Stimulated activated CD4-positive, alpha-beta T cell treated with anti-CD3 and anti-CD28 coated beads, Interleukin-4, amount 100 ng/mL, for 1 hour (primary cell): Measurements from ENCODE around the gene NAP1L5.

Source experiments
- DNase-seq: peaks from one replicate; pipeline ENCODE4 v3.0.0-alpha.2; 2020

The NAP1L5 gene

DNA sequence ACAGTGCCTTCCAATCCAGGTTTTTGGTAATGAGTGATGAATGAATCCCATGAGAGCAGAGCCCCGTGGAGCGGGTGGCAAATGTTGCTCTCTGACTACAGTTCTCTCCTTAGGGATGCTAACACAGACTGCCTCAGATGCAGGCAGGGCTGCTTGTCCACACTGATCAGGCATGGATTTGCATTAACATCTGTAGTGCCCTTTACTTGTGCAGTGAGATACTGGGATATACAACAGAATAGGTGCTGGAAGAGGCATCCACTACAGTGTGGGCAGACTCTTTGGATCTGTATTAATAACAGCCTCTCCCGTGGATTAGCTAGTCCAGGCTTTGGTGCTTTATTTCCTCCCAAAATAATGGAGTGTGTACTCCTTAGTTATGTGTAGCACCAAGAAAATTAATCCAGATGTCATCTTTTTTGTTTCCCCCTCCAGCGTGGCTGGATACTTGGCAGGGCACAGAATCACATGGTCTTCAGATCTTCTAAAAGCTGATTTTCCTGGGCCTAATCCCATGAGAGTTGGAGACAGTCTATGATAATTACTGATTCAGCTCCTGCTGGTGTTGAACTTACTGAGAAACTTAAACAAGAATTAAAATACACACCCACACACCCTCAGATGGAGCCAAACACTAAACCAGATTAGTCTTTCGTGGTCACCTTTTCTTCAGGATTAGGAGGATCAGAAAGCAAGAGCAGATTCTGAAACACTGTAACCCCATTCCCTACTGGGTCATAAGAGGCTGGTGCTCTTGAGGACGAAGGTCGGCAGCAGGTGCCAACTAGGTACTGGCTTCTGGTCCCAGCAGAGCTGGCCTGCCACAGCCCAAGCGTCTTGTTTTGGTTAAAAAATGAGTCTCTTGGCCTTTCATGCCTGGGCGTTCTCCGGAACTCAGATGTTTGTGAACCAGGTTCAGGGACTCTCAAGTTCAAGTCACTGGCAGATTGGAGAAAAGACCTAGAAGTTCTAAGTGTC, 23.1 kb upstream of the NAP1L5 start:
- no peak for DNase-seq

DNA sequence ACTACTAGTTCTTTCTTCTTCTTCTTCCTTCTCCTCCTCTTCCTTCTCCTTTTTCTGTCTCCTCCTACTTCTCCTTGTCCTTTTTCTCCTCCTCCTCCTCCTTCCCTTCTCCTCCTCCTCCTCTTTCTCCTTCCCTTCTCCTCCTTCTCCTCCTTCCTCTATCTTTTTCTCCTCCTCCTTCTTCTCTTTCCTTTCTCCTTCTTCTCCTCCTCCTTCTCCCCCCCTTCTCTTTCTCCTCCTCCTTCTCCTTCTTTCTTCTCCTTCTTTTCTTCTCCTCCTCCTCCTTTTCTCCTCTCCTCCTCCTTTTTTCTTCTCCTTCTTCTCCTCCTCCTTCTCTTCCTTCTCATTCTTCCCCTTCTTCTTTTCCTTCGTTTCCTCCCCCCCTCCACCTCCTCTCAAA, 21.8 kb upstream of the NAP1L5 start:
- DNase-seq = no peak

DNA sequence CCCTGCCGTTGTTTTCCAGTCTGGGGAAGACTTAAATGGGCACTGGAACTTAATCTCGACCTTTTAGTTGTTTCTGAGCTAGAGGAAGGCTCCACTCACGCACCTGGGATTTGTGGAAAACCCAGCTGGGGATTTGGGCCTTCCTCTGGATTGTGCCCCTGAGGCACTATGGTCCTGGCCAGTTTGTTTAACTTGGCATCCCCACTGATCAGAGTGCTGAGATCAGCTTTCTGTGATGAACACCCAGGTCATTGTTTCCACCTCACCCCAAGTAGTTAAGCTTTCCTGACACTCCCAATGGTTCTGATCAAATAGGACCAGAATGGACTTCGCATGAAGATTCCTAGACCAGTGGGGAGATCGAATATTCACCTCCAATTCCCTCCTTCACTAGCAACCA, 20.5 kb upstream of the NAP1L5 start:
- DNase-seq = no peak

DNA sequence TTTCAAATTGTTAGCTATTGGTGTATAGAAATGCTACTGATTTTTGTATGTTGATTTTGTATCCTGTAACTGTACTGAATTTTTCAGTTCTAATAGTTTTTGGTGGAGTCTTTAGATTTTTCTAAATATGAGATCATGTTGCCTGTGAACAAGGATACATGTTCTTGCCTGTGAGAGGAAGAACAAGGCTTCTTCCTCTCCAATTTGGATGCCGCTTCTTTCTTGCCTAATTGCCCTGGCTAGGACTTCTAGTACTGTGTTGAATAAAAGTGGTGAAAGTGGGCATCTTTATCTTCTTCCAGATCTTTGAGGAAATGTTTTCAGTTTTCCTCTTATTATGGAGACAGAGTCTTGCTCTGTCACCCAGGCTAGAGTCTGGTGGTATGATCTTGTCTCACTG, 16.2 kb upstream of the NAP1L5 start:
- DNase-seq = no peak

DNA sequence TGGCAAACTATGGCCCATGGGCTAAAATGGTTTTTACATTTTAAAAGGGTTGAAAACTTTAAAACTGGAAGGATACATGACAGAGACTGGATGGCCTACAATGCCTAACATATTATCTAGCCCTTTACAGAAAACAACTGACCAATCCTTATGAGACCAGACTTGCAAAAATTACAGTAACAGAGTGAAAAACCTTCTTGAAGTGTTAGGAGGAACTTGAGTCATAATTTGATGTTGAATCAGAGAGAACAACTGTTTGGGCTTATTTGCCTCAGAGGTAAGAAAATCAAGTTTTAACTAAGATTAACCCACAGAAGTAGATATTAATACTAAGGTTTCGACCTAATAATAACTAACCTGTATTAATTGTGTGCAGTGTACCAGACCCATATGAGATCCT, 12.4 kb upstream of the NAP1L5 start:
- no peak for DNase-seq

DNA sequence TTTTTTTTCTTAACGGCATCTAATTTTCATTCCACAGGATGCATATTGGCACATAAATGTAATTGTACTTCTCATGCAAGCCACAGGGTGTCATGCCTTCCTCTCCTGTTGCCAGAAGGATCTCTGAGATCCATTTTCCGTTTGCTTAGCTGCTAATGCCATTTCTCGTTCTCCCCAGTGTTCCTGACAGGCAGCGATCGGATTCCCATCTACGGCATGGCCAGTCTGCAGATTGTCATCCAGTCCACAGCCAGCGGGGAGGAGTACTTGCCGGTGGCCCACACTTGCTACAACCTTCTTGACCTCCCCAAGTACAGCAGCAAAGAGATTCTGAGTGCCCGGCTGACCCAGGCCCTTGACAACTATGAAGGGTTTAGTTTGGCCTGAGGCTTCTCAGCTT, 8.9 kb upstream of the NAP1L5 start:
- no peak for DNase-seq

DNA sequence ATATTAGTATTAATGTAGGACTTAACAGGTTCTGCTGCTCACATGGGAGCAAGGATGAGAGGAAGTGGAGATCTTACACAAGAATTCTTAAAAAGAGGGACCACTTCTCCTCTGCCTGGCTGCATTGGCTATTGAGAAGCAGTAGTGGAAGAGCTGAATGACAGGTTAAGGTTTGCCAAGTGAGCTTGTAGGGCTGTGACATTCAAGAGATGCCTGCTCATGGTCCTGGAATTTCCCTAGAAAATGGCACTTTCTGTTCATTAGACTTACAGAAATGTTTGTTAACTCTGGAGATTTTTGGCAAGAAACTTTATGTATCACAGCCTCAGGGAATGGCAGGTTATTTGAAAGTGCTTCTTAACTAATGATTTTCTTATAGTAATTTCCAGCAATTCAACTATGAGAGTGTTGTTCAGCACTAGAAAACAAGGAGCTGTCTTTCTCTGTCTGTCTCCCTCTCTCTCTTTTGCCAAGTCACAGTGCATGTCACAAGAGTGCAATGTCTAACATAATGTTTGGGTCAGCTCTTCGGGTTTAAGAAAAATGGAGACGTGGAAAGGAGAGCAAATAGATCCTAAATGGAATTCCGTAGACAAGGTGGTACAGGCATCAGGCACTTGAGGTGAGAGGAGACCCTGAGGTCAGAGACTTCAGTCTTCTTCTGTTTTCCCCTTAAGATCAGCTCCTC, 8.3 kb upstream of the NAP1L5 start:
- no peak for DNase-seq

DNA sequence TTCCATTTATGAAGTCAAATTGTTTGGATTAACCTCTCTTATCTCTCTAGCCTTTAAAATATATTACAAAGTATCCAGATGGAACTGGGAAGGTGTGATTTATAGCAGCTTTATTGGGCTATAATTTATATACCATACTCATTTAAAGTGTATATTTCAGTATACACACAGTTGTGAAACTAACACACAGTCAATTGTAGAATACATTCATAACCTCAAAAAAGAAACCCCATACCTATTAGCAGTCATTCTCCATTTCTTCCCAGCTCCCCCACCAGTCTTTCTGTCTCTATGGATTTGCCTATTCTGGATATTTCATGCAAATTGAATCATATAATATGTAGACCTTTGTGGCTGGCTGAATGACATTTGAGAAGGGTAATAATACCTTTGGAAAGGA, 7.6 kb upstream of the NAP1L5 start:
- DNase-seq = no peak

DNA sequence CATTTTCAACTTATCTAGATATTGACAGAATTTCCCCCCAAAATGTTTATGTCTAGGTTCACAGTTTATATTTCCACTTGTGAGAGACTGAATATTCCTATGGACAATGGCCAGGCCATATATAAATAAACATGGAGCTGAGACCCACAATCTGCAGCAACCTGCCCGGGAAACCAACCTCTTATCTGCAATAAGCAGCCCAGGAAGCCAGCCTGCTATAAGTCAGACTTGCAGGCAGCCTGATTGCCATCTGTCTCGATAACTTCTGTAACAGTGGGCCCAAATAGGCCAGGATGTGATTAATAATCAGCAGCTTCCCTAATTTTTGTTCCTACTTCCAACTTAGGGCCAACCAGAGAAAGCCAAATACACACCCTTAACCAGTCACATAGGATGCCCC, 5.2 kb upstream of the NAP1L5 start:
- DNase-seq = no peak

DNA sequence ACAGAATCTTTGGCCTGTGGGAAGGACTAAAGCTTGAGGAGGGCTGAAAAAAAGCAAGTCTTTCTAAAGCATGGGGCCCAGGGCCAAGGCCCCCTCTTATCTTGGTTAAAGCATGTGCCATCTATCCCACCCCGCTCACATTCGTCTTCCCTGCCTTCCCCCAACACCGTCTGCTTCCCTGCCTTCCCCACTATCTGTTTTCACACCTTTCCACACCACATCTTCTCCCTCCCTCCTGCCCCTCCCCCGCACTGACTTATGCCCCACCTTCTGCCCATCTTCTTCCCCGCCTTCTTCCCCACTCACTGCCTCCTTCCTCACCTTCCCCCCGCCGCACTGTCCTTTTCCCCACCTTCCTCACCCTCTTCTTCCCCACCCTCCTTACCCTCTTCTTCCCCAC, 890 bp upstream of the NAP1L5 start:
- no peak for DNase-seq

DNA sequence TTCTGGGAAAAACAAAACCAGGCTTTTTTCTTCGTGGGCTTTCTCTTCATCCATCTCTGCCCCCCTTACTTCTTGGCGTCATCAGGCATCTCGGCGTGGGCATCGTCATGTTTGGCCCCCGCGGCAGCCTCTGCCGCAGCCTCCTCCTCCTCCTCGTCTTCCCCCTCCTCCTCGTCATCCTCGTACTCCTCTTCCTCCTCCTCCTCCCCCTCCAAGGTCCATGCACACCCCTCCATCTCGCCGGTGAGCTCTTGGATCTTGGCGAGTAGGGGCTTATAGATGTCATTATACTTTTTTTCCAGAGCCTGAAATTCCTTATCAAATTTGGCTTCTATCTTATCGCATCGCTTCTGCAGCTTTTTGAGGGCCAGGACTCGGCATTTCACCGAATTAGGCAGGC, 488 bp downstream of the NAP1L5 start:
- DNase-seq = peak; percentile 14

DNA sequence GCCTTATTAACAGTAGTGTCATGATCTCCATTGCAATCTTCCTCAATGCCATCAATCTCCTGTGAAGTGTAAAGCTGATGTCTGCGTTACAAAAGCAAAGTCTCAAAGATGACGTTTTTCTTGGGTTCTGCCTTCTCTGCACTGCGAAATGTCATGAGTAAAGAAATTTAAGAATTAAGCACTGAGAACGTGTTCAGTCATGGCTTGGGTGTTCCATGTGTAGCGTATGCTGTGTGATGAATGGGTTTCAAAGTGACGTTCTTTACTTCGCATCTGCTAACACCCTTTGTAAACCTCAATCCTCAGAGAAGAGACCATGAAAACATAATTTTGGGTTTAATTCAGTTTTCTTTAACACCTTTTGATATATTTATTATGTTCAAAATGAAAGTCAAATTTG, 999 bp downstream of the NAP1L5 start:
- no peak for DNase-seq

DNA sequence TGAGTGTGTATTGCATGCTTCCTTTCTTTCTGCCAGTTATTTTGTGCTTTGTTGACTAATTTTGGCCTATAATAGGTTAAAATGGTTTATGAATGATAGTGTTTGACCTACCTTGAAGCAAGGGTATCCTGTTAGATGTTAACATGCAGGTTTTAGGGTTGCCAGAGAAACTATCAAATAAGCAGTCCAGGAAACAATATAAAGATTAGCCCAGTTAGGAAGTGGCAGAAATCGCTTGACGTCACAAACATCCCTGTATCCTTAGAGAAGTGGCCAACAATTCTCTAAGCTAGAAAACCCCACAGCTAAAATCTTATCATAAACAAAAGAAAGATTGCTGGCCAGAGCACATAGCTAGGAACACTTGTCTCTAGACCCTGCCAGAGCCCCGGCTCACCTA, 3.8 kb downstream of the NAP1L5 start:
- no peak for DNase-seq

DNA sequence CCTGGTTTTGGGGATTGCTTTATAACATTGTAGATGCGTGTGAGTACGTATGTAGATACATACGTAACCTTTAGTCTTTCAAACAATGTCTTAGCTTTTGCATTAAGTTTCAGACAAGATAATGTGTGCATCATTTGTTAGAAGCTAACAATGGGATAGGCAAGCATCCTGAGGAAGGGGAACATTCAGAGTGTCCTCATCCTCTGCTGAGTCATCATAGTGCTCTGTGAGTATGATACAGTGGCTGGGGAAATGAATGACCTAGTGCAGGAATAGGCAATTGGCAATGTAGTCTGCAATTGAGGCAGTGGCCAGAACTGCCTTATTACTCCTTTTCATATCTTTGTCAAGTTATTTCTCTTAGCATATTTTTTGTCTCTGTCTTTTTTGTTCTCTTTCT, 7.3 kb downstream of the NAP1L5 start:
- no peak for DNase-seq

DNA sequence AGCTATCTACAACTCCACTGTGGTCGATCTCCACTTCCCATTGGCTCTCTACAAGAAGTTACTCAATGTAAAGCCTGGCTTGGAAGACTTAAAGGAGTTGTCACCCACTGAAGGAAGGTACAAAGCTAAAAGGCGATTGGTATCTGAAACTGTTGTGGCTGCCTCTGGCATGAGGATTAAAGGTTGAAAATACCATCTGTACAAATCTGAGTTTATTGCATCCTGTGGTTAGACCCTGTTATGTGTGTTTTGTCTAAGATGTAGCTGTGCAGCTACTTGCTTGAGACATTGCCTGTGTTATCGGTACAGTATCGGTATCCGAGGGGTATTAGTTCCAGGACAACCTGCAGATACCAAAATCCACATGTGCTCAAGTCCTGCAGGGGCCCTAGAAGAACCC, 16.4 kb downstream of the NAP1L5 start:
- no peak for DNase-seq

DNA sequence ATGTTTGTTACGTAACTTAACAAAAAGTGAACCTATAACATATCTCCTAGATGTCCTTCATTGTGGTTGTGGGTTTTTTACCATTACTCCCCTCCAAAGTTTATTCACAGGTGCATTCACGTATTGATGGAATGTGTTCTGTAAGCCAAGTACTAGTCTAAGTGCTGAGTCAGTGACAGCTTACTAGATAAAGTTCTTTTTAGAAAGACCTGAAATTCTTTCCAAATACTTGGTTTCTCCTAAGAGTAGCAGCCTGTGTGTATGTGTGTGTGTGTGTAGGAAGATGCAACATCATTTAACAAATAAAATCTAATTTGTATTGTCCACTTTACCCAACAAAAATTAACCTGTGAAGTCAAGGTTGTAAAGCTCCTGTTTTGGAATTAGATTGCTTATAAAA, 22.1 kb downstream of the NAP1L5 start:
- DNase-seq = no peak

DNA sequence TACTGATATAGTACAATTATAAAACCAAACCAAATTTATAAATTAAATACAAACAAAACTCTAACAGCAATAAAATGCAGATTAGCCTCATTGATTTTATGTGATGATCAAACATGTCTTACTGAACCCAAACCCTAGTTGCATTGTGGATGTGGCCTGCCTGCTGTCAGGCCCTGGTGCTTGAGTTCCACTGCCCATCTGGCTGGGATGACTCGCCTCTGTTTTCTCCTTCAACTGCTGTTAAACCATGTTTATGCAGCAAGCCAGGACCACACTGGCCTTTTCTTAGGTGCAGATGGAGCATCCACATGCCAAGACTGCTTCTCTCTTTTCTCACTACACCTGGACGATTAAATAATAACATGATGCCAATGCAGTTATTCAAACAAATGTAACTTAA, 22.6 kb downstream of the NAP1L5 start:
- DNase-seq = no peak

DNA sequence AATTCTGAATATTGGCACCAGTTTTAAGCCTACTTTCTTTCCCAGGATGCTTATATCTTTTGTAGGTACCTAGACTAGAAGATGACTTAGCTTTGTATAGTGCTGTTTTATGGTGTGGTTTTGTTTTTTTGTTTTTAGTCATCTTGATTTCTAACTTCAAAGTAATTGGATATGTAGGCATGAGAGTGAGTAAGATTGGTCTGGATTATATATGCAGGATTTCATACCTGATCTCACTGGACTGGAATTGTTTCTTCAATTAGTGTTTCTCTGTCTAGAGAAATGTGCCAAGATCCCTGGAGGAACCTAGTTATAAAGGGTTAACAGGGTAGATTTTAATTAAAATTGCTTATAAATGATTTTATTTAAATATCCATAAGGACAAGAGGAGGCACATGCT, 23.1 kb downstream of the NAP1L5 start:
- no peak for DNase-seq

DNA sequence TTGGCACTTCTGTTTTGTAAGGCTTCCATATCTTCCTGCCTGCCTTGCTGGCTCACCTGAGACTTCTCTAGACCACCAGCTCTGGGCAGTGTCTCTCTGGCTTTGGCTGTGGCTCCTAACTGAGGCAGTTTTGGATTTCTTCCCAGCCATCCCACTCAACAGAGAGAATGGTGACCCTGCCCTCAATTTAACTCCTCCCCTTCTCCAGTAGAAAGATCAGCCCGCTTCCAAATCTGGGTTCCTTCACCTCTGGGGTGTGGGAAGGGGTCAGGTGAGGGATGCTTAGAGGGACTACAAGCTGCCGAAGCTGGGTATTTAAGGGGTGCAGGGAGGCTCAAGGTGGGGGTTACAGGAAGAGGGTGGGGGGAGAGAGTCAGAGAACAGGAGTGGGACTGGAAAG, 23.7 kb downstream of the NAP1L5 start:
- no peak for DNase-seq

DNA sequence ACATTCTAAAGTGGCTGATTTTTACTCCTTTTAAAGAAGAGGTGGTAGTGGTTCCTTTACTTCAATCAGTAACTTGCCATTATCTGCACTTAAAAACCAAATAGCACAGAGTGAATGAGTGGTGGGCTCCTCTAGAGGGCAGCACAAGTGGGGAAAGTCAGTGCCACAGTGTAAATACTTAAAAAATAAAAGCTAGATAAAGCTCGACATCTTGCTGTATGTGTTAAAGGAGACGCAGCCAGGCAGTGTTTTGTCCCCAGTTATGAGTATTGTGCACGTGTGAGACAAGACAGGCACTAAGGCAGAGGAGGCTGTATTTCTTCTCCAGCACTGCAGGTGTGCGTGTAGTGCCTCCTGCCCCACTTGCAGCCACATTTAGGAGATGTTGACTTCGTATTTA, 24.6 kb downstream of the NAP1L5 start:
- DNase-seq = peak; percentile 25

DNA sequence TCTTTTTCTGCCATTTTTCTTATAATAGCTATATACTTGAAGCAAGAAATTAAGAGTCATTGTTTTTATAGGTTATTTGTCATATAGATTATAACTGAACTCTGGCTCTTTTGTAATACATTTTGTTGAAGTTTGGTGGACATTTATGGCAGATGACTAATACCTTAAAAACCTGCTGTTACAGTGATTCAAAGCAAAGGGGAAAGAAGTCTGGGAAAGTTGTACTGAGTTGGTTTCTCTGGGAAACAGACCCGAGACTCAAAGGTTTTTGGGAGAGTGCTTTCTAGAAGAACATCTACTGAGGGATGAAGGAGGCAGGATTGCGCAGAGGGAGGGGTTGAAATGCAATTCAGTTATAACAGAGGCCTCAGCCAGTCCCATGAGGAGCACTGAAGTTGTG, 35.9 kb downstream of the NAP1L5 start:
- DNase-seq = no peak

DNA sequence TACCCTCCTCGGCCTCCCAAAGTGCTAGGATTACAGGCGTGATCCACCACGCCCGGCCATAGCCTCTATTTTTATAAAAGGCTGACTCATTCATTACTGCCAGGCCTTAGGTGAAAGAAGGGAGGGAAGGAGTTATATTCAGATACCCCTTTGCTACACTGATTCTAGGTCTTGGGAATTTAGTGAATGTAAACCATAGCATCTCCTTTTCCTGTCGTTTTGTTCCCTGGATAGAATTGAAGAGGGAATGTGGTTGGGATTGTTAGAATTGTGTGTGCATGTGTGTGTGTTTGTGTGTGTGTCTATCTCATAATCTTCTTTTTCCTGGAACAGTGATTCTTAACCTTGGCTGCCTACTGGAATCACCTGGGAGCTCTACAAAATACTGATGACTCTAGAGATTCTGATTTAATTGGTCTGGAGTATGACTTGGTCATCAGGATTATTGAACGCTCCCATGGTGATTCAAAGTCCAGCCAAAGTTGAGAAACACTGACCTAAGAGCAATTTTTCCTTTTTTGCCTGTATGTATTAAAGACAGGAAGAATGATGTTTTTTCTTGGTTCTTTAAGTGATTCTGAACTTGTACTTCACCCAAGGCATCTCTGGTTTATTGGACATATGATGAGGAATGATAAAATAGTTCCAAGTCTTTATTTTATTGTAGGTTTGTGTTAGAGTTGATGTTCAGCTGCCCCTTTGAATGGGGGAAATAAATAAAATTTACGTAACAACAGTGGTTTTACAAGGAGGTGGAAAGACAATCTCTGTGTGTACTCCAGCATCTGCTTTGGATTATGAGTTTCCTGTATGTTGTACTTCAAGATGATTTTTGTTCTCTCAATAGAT, 37.0 kb downstream of the NAP1L5 start:
- DNase-seq = no peak

DNA sequence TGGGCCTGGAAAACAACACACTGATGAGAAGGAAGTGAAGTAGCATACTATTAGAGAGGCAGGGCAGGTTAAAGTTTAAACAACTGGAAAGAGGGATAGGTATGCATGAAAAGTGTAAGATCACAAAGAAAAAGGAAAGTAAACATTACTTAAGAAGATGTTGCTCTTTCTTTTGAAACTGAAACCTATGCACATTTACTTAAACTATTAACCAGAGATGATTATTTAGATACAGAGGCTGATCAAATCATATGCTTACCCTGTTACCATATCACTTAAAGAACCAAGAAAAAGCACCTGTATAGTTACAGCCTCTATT, 37.8 kb downstream of the NAP1L5 start:
- DNase-seq = no peak
